Thyroid gland (tissue), 4 donors: ENCODE data around the gene MCF2L. TPM values are rescaled to one million over a fixed set of nuclear protein-coding genes. Genes with fewer than 3 reads are reported as not detected.

Source experiments
- DNase-seq, 2 donors: peaks; one replicate each; pipeline ENCODE4 v3.0.0-alpha.2; 2019
- H3K27ac ChIP-seq, 3 donors: fragments of 200-600 bp; sonication (generic); 1 replicate in 2 of 3; 2 replicates in 1 of 3; pipeline ENCODE4 v1.5.1; 2016 to 2019; ENCODE audit warnings: mild to moderate bottlenecking in 1 of 3, moderate library complexity in 1 of 3
- H3K27me3 ChIP-seq: fragments of 200-600 bp; sonication (generic); one replicate; pipeline ENCODE4 v1.5.1; 2019
- H3K36me3 ChIP-seq, 2 donors: fragments of 200-600 bp; sonication (generic); one replicate each; pipeline ENCODE4 v1.5.1; 2016 to 2019
- H3K4me1 ChIP-seq, 2 donors: fragments of 200-600 bp; sonication (generic); one replicate each; pipeline ENCODE4 v1.5.1; 2017 to 2019
- H3K4me3 ChIP-seq, 3 donors: fragments of 200-600 bp; sonication (generic); replicated peaks in 1 of 3; 1 replicate in 2 of 3; 2 replicates in 1 of 3; pipeline ENCODE4 v1.5.1; 2016; ENCODE audit warnings: mild to moderate bottlenecking in 1 of 3
- H3K9me3 ChIP-seq: fragments of 200-600 bp; sonication (generic); one replicate; pipeline ENCODE4 v1.5.1; 2017
- CTCF ChIP-seq, 6 experiments: fragments of 200-600 bp in 3 of 6; fragments of 450-650 bp in 3 of 6; sonication (generic) in 3 of 6; IDR thresholded peaks; one replicate each; pipeline ENCODE4 v1.5.1; 2016 to 2019; ENCODE audit warnings: antibody characterized with exemption in 6 of 6, mild to moderate bottlenecking in 2 of 6, inconsistent platforms in 1 of 6, moderate library complexity in 1 of 6
- POLR2A ChIP-seq, 2 donors: fragments of 450-650 bp; IDR thresholded peaks; one replicate each; pipeline ENCODE4 v1.6.1; 2017; ENCODE audit warnings: antibody characterized with exemption in 2 of 2, mild to moderate bottlenecking in 2 of 2, moderate library complexity in 1 of 2
- WGBS, 2 donors: methylation state at CpG; one replicate each; pipeline ENCODE4 v1.1.5; 2017; 5-methylcytosine and 5-hydroxymethylcytosine counted together
- intact Hi-C: fragments of 100-400 bp; cut with DNase I; formaldehyde crosslinking; loops from one replicate; pipeline ENCODE4 v1.15.1; 2023
- total RNA-seq, 4 donors: library from RNA; depleted of rRNA; stranded (reverse); fragments of >200 nt; gene quantifications; one replicate each; pipeline ENCODE4 v1.2.3, GENCODE V29; 2016

Gene MCF2L
- total RNA-seq, 4 donors from 2014 or later: 35.6 to 83.4 (median 43.6) TPM

- DNase-seq: peak; percentile 46 to 51
- no peaks in the 10 kb centered on the region for H3K9me3 ChIP-seq
- H3K27ac ChIP-seq: no peak overlapping the region
- H3K27me3 ChIP-seq: no peaks in the 10 kb centered on the region
- intact Hi-C loops: loop anchor here (10.0 kb wide), 2 partner anchors 57 to 447 kb away; no protein-coding TSS in a partner anchor
- no peaks in the 10 kb centered on the region for H3K36me3 ChIP-seq
- WGBS, 2 donors: 89 to 96% methylated on average over 3 to 4 of the region's 4 CpGs
- no peak overlapping the region for H3K4me3 ChIP-seq
- H3K4me1 ChIP-seq: peaks cover 8 to 14% of the 10 kb centered on the region in 2 donors
- TF ChIP-seq CTCF (IDR thresholded peaks at IDR 0.05) (no peak), POLR2A (IDR thresholded peaks at IDR 0.05) (no peak)
Measured at GRCh38 chr13:112947796-112948195, 21.2 kb upstream of the MCF2L start.

GRCh38 chr13:112951674-112952371, 17.2 kb upstream of the MCF2L start:
- Histone ChIP-seq H3K27me3 (no peaks in the 10 kb centered on the region), H3K27ac (no peak overlapping the region), H3K4me3 (no peak overlapping the region), H3K9me3 (no peaks in the 10 kb centered on the region), H3K4me1 (peaks cover 7 to 16% of the 10 kb centered on the region in 2 donors), H3K36me3 (no peaks in the 10 kb centered on the region)
- TF ChIP-seq CTCF (IDR thresholded peaks at IDR 0.05): no peak
- TF ChIP-seq POLR2A (IDR thresholded peaks at IDR 0.05): no peak
- intact Hi-C loops: no loop called here
- WGBS, 2 donors: 83% methylated on average over 9 of the region's 9 CpGs
- DNase-seq: no peak

GRCh38 chr13:112952759-112953551, 16.1 kb upstream of the MCF2L start:
- Histone ChIP-seq H3K27ac (peak overlapping the region in 2 of 3 donors; percentile 35 to 55), H3K36me3 (no peaks in the 10 kb centered on the region), H3K4me1 (peaks cover 7 to 16% of the 10 kb centered on the region in 2 donors), H3K9me3 (no peaks in the 10 kb centered on the region), H3K27me3 (no peaks in the 10 kb centered on the region), H3K4me3 (no peak overlapping the region)
- 79 to 83% methylated on average over 14 to 17 of the region's 17 CpGs for WGBS, 2 donors
- intact Hi-C loops: no loop called here
- no peak for TF ChIP-seq CTCF (IDR thresholded peaks at IDR 0.05)
- TF ChIP-seq POLR2A (IDR thresholded peaks at IDR 0.05): no peak
- DNase-seq: no peak

- intact Hi-C loops: no loop called here
- DNase-seq: peak; percentile 38 to 44
- peaks cover 7 to 16% of the 10 kb centered on the region in 2 donors for H3K4me1 ChIP-seq
- 62 to 72% methylated on average over 10 to 13 of the region's 17 CpGs for WGBS, 2 donors
- H3K27me3 ChIP-seq: no peaks in the 10 kb centered on the region
- TF ChIP-seq CTCF (IDR thresholded peaks at IDR 0.05): no peak
- TF ChIP-seq POLR2A (IDR thresholded peaks at IDR 0.05): no peak
- no peaks in the 10 kb centered on the region for H3K9me3 ChIP-seq
- no peak overlapping the region for H3K4me3 ChIP-seq
- H3K27ac ChIP-seq: peak overlapping the region in 2 of 3 donors; percentile 35 to 55
- H3K36me3 ChIP-seq: no peaks in the 10 kb centered on the region
Measured at GRCh38 chr13:112953591-112954487, 15.2 kb upstream of the MCF2L start.
